Measurements from ENCODE around the gene PRELID2. TPM values are rescaled to one million over a fixed set of nuclear protein-coding genes. Genes with fewer than 3 reads are reported as not detected.
"Not testable (repeated sequence)": the region's sequence is repeated elsewhere in the genome, so short reads cannot be mapped to it uniquely, and the experiment has no call there.

PRELID2 gene
- 22.4 TPM for total RNA-seq

GRCh38 chr5:145834917-145835847 is at the start of gene PRELID2:
Gene PRELID2, minus strand, starts transcription at chr5:145835342. Its CDS starts 91 bp downstream, at chr5:145835251.
- DNase-seq (ENCODE audit: low spot score) (peak; percentile 94), ATAC-seq (peak; percentile 96)
- intact Hi-C loops (cut with DNase I), result loop anchor here (10.0 kb wide), 1 partner anchor 150 kb away; no protein-coding TSS in a partner anchor

GRCh38 chr5:145874765-145875164 is 39.6 kb upstream of the PRELID2 start:
- ATAC-seq, result no peak
- DNase-seq (ENCODE audit: low spot score), result no peak
- intact Hi-C loops (cut with DNase I), result no loop called here

- intact Hi-C loops (cut with DNase I), result no loop called here
- ATAC-seq (no peak), DNase-seq (ENCODE audit: low spot score) (no peak)
These were observed 37.8 kb upstream of the PRELID2 start, which contains the start of gene GRXCR2 for GRCh38 chr5:145872914-145873313. Gene GRXCR2, minus strand, starts transcription at chr5:145873014. Its CDS starts 46 bp downstream, at chr5:145872968.

GRCh38 chr5:145872486-145872885 is 37.3 kb upstream of the PRELID2 start:
- intact Hi-C loops (cut with DNase I), result no loop called here
- DNase-seq (ENCODE audit: low spot score) (no peak), ATAC-seq (no peak)

- intact Hi-C loops (cut with DNase I), result no loop called here
- DNase-seq (ENCODE audit: low spot score), result no peak
- ATAC-seq, result no peak
These were observed 34.6 kb upstream of the PRELID2 start for GRCh38 chr5:145869753-145870152.

GRCh38 chr5:145867806-145868205 is 32.7 kb upstream of the PRELID2 start:
- intact Hi-C loops (cut with DNase I), result no loop called here
- ATAC-seq (no peak), DNase-seq (ENCODE audit: low spot score) (no peak)

- DNase-seq (ENCODE audit: low spot score); intact Hi-C loops (cut with DNase I); ATAC-seq: not testable (repeated sequence)
These were observed 29.3 kb upstream of the PRELID2 start for GRCh38 chr5:145864432-145864831.

GRCh38 chr5:145863003-145863402 is 27.9 kb upstream of the PRELID2 start:
- intact Hi-C loops (cut with DNase I), result no loop called here
- DNase-seq (ENCODE audit: low spot score) (no peak), ATAC-seq (no peak)

- DNase-seq (ENCODE audit: low spot score) (no peak), ATAC-seq (no peak)
- intact Hi-C loops (cut with DNase I), result no loop called here
These were observed 24.8 kb upstream of the PRELID2 start for GRCh38 chr5:145859897-145860296.

- ATAC-seq, result no peak
- intact Hi-C loops (cut with DNase I), result no loop called here
- DNase-seq (ENCODE audit: low spot score), result no peak
These were observed 24.3 kb upstream of the PRELID2 start for GRCh38 chr5:145859453-145859852.

GRCh38 chr5:145858959-145859358 is 23.8 kb upstream of the PRELID2 start:
- ATAC-seq, result no peak
- intact Hi-C loops (cut with DNase I), result no loop called here
- no peak for DNase-seq (ENCODE audit: low spot score)

GRCh38 chr5:145856285-145856818 is 21.2 kb upstream of the PRELID2 start:
- DNase-seq (ENCODE audit: low spot score), result peak; percentile 62
- ATAC-seq, result peak; percentile 85
- intact Hi-C loops (cut with DNase I), result no loop called here

GRCh38 chr5:145855763-145856267 is 20.7 kb upstream of the PRELID2 start:
- DNase-seq (ENCODE audit: low spot score) (no peak), ATAC-seq (peak; percentile 39)
- intact Hi-C loops (cut with DNase I), result no loop called here

GRCh38 chr5:145854651-145855258 is 19.6 kb upstream of the PRELID2 start:
- DNase-seq (ENCODE audit: low spot score) (no peak), ATAC-seq (peak; percentile 26)
- intact Hi-C loops (cut with DNase I), result no loop called here

GRCh38 chr5:145853781-145854376 is 18.7 kb upstream of the PRELID2 start:
- intact Hi-C loops (cut with DNase I), result no loop called here
- ATAC-seq (no peak), DNase-seq (ENCODE audit: low spot score) (no peak)

- DNase-seq (ENCODE audit: low spot score), result no peak
- ATAC-seq, result no peak
- intact Hi-C loops (cut with DNase I), result no loop called here
These were observed 17.8 kb upstream of the PRELID2 start for GRCh38 chr5:145852990-145853389.

GRCh38 chr5:145848854-145849253 is 13.7 kb upstream of the PRELID2 start:
- intact Hi-C loops (cut with DNase I), result no loop called here
- ATAC-seq (no peak), DNase-seq (ENCODE audit: low spot score) (no peak)

- DNase-seq (ENCODE audit: low spot score) (no peak), ATAC-seq (no peak)
- intact Hi-C loops (cut with DNase I), result no loop called here
These were observed 12.7 kb upstream of the PRELID2 start for GRCh38 chr5:145847499-145848497.

Measured in sciatic nerve (tissue), 2 donors.